Activated B cell treated with CpG ODN at 0.5 μM for 24 hours (primary cell): ENCODE measurements around the gene MX1. TPM values are rescaled to one million over a fixed set of nuclear protein-coding genes. Genes with fewer than 3 reads are reported as not detected.

Source experiments
- ATAC-seq: fragments of 200-7000 bp; cut with Tn5 transposase; one replicate; pipeline ENCODE4 v1.10.0; 2021; ENCODE audit warnings: low read depth, mild to moderate bottlenecking, moderate library complexity
- CTCF ChIA-PET: fragments of 350-600 bp; sonication (Branson Sonifier 250); formaldehyde crosslinking; loops from one replicate; lab custom pipeline; 2021; ENCODE audit warnings: antibody characterized with exemption; lab: Charles Lee
- POLR2A ChIA-PET: fragments of 350-600 bp; sonication (Branson Sonifier 250); formaldehyde crosslinking; loops from one replicate; lab custom pipeline; 2021; ENCODE audit warnings: antibody characterized with exemption; lab: Charles Lee
- DNase-seq: peaks from one replicate; pipeline ENCODE4 v3.0.0; 2022
- H3K27ac Mint-ChIP-seq: one replicate; pipeline ENCODE4 v1.8.0; 2020; ENCODE audit warnings: mixed read lengths
- H3K27me3 Mint-ChIP-seq: one replicate; pipeline ENCODE4 v1.8.0; 2021; ENCODE audit warnings: mixed read lengths
- H3K36me3 Mint-ChIP-seq: one replicate; pipeline ENCODE4 v1.8.0; 2021; ENCODE audit warnings: low read depth, mixed read lengths
- H3K4me1 Mint-ChIP-seq: one replicate; pipeline ENCODE4 v1.8.0; 2021; ENCODE audit warnings: mixed read lengths
- H3K4me3 Mint-ChIP-seq: one replicate; pipeline ENCODE4 v1.8.0; 2020; ENCODE audit warnings: mild to moderate bottlenecking, mixed read lengths
- H3K9me3 Mint-ChIP-seq: one replicate; pipeline ENCODE4 v1.8.0; 2020; ENCODE audit warnings: mixed read lengths
- intact Hi-C: fragments of 100-400 bp; cut with micrococcal nuclease; formaldehyde crosslinking; loops from one replicate; pipeline ENCODE4 v1.15.1; 2024
- total RNA-seq: library from RNA; stranded (reverse); gene quantifications from 2 replicates; pipeline ENCODE4 v1.2.3, GENCODE V29; 2022
- TF ChIP-seq, protein P1 (sequence below): fragments of 200-600 bp; IDR thresholded peaks from one replicate; pipeline ENCODE4 v1.8.0; 2022; ENCODE audit warnings: antibody characterized with exemption, mild to moderate bottlenecking

MX1 gene
- total RNA-seq, 1 donor from 2014 or later = 64.2 TPM

DNA sequence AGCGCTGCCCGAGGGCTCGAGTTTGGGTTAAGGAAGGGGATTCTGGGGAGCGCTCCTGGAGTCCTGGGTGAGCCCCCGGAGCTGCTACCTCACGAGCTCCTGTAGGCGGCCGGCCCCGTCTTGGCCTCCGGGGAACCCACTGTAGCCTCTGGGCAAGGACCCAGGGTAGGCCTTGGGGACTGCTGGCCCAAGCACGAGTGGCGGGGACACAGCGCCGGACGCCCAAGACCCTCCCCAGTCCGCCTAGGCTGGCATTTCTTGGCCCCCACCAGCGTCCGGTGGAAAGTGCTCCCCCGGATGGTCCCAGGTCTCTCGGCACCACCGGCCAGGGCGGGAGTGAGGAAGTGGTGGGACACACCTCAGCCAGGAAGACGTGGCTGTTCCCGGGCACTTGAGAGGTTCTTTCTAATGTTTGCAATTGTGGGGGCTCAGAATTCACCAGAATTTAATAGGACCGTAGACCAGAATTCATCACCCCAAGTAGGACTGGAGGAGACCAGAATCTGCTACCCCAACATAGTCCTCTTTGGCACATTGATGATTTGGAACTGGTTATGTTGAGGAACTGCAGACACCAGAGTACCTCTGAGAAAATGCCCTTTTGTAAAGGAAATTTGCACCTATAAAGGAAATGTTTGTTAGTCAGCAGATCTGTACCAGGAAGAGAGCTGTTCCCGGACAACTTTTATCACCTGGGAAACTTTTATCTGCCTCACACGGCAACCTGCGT lies 82.5 kb downstream of the MX1 start:
- intact Hi-C loops = no loop called here
- Mint-ChIP-seq H3K27ac (no peak overlapping the region), H3K9me3 (no peaks in the 10 kb centered on the region), H3K36me3 (no peaks in the 10 kb centered on the region), H3K4me3 (no peak overlapping the region), H3K27me3 (peaks cover 51% of the 10 kb centered on the region), H3K4me1 (no peaks in the 10 kb centered on the region)
- POLR2A ChIA-PET = no interaction called here
- ATAC-seq = no peak
- TF ChIP-seq, protein P1, sequence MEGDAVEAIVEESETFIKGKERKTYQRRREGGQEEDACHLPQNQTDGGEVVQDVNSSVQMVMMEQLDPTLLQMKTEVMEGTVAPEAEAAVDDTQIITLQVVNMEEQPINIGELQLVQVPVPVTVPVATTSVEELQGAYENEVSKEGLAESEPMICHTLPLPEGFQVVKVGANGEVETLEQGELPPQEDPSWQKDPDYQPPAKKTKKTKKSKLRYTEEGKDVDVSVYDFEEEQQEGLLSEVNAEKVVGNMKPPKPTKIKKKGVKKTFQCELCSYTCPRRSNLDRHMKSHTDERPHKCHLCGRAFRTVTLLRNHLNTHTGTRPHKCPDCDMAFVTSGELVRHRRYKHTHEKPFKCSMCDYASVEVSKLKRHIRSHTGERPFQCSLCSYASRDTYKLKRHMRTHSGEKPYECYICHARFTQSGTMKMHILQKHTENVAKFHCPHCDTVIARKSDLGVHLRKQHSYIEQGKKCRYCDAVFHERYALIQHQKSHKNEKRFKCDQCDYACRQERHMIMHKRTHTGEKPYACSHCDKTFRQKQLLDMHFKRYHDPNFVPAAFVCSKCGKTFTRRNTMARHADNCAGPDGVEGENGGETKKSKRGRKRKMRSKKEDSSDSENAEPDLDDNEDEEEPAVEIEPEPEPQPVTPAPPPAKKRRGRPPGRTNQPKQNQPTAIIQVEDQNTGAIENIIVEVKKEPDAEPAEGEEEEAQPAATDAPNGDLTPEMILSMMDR = no peak
- CTCF ChIA-PET = no interaction called here
- no peak for DNase-seq

Other genes with a start within 250 kb of the MX1 start
- gene FAM3B, start 109.4 kb upstream of the MX1 start, total RNA-seq = not detected in 2 replicates
- gene MX2, start 64.2 kb upstream of the MX1 start, total RNA-seq = 32.6 and 34.4 TPM in 2 replicates
- not detected in 2 replicates for gene TMPRSS2, start 81.9 kb downstream of the MX1 start, total RNA-seq